NCI-H226 (cell line): ENCODE results near the gene SLC26A4.

Source experiments
- DNase-seq: peaks from one replicate; pipeline ENCODE4 v3.0.0-alpha.2; 2015

Gene SLC26A4

DNA sequence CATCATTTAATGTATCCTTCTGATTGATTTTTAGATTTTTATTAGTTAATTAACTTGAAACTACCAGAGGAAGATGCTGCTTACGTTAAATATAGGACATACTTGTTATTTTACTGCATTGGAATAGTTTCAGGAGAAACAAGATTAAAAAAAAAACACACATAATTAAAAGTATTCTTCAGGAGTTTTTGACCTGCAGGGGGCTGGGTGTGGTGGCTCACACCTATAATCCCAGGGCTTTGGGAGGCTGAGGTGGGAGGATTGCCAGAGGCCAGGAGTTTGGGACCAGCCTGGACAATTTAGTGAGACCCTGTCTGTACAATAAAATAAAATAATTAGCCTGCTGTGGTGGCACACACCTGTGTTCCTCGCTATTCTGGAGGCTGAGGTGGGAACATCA lies 94.0 kb downstream of the SLC26A4 start:
- DNase-seq, result no peak

DNA sequence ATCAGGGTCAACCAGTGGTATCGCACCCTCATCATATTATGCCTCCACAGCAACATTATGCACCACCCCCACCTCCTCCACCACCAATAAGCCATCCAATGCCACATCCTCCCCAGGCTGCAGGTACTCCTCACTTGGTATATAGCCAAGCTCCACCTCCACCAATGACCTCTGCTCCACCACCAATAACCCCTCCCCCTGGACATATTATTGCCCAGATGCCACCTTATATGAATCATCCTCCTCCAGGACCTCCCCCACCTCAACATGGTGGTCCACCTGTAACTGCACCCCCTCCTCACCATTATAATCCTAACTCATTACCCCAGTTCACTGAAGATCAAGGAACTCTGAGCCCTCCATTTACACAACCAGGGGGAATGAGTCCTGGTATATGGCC lies 98.0 kb downstream of the SLC26A4 start:
- no peak for DNase-seq

DNA sequence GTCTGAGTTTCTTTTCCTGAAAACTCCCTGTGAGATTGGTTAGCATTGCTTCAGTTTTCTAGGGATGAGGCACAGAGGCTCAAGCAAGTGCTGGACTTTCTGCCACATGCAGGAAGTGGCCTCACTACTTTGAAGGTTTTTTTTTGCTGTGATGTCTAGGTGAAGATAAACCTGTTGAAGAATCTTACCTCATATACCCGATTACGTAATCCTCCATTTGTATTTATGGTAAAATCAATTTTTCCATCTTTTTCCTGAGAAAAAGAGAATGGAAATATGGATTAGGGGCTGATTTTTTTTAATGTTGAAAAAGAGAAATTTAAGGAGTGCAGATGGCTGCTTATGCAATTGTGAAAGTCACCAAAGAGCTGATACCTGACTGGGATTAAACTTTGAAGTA lies 106.8 kb downstream of the SLC26A4 start:
- DNase-seq, result no peak
